Endothelial cell of umbilical vein (primary cell): ENCODE results near the gene RTEL1. TPM values are rescaled to one million over a fixed set of nuclear protein-coding genes. Genes with fewer than 3 reads are reported as not detected.

Experiments
- BruUV-seq: library from RNA; stranded (reverse); fragments of 400-500 nt; replicated peaks from 2 replicates; lab custom pipeline; 2021; lab: Mats Ljungman, UMichigan
- CTCF ChIA-PET: fragments of 300-600, 350-600 bp; sonication (Branson Sonifier 250); formaldehyde crosslinking; loops from one replicate; lab custom pipeline; 2021; ENCODE audit warnings: antibody characterized with exemption, inconsistent platforms; lab: Charles Lee
- POLR2A ChIA-PET: fragments of 300-600, 350-600 bp; sonication (Branson Sonifier 250); formaldehyde crosslinking; loops from one replicate; lab custom pipeline; 2021; ENCODE audit warnings: antibody characterized with exemption, inconsistent platforms; lab: Charles Lee
- DNase-seq: peaks from one replicate; pipeline ENCODE4 v3.0.0-alpha.2; 2011; ENCODE audit warnings: low read depth, low spot score
- FAIRE-seq: peaks from 2 replicates; lab custom pipeline; 2011; peaks lifted over from hg19 to GRCh38; lab: Jason Lieb, UNC
- H2AFZ ChIP-seq: 2 replicates; pipeline ENCODE4 v1.6.0; 2012; ENCODE audit warnings: low read depth, low read length, control low read depth, inconsistent platforms
- H3K27ac ChIP-seq: 2 replicates; pipeline ENCODE4 v1.5.1; 2011; ENCODE audit warnings: low read depth, mild to moderate bottlenecking, control low read depth, low read length, moderate library complexity; ENCODE audit not compliant: insufficient read depth
- H3K27me3 ChIP-seq, 2 experiments: 2 replicates each; pipeline versions ENCODE4 v1.6.0 to v1.6.1; 2011; ENCODE audit warnings: low read length in 2 of 2, mixed read lengths in 1 of 2; ENCODE audit not compliant: control insufficient read depth in 2 of 2, insufficient read depth in 2 of 2
- H3K36me3 ChIP-seq, 2 experiments: 2 replicates in 1 of 2; 3 replicates in 1 of 2; pipeline ENCODE4 v1.5.1; 2011; ENCODE audit warnings: low read length in 2 of 2, mild to moderate bottlenecking in 1 of 2, moderate library complexity in 1 of 2; ENCODE audit not compliant: control insufficient read depth in 2 of 2, insufficient read depth in 2 of 2; ENCODE audit errors: extremely low read depth in 1 of 2
- H3K4me1 ChIP-seq: 3 replicates; pipeline ENCODE4 v1.5.1; 2011; ENCODE audit warnings: mild to moderate bottlenecking, low read length; ENCODE audit not compliant: control insufficient read depth, insufficient read depth; ENCODE audit errors: extremely low read depth
- H3K4me2 ChIP-seq: 2 replicates; pipeline ENCODE4 v1.6.1; 2011; ENCODE audit warnings: low read length, control low read depth, mixed read lengths; ENCODE audit not compliant: insufficient read depth
- H3K4me3 ChIP-seq, 3 experiments: fragments of 200-600 bp in 1 of 3; sonication (generic), shearing (Covaris generic) in 1 of 3; replicated peaks in 1 of 3; 2 replicates each; pipeline ENCODE4 v1.5.1; 2011 to 2016; ENCODE audit warnings: control low read depth in 3 of 3, low read length in 3 of 3, mild to moderate bottlenecking in 2 of 3, inconsistent platforms in 1 of 3, low read depth in 1 of 3, moderate library complexity in 1 of 3; ENCODE audit not compliant: insufficient read depth in 1 of 3
- H3K79me2 ChIP-seq: 2 replicates; pipeline ENCODE4 v1.6.0; 2012; ENCODE audit warnings: low read length, inconsistent platforms; ENCODE audit not compliant: control insufficient read depth, insufficient read depth
- H3K9ac ChIP-seq: replicated peaks from 2 replicates; pipeline ENCODE3; 2011; ENCODE audit warnings: low read length, control low read depth; ENCODE audit not compliant: insufficient read depth; ENCODE audit errors: extremely low read depth
- H3K9me1 ChIP-seq: replicated peaks from 3 replicates; pipeline ENCODE4 v1.6.0; 2011; ENCODE audit warnings: mild to moderate bottlenecking, low read length; ENCODE audit not compliant: control insufficient read depth, insufficient read depth; ENCODE audit errors: extremely low read depth
- H3K9me3 ChIP-seq: replicated peaks from 2 replicates; pipeline ENCODE4 v1.5.1; 2012; ENCODE audit warnings: low read length, inconsistent platforms; ENCODE audit not compliant: control insufficient read depth, insufficient read depth
- H4K20me1 ChIP-seq: replicated peaks from 2 replicates; pipeline ENCODE3; 2011; ENCODE audit warnings: mild to moderate bottlenecking, low read length; ENCODE audit not compliant: control insufficient read depth, insufficient read depth; ENCODE audit errors: extremely low read depth
- CTCF ChIP-seq, 2 donors: IDR thresholded peaks; 1 replicate in 1 of 2; 2 replicates in 1 of 2; pipeline ENCODE4 v1.5.1; 2011; ENCODE audit warnings: low read length in 2 of 2, mild to moderate bottlenecking in 2 of 2, moderate library complexity in 2 of 2, control low read depth in 1 of 2, inconsistent platforms in 1 of 2, low read depth in 1 of 2; ENCODE audit not compliant: insufficient read depth in 1 of 2; ENCODE audit errors: extremely low read depth in 1 of 2
- EZH2 ChIP-seq: IDR thresholded peaks from 2 replicates; pipeline ENCODE4 v1.6.1; 2012; ENCODE audit warnings: borderline replicate concordance, low read depth, mild to moderate bottlenecking, moderate library complexity, low read length, inconsistent platforms; ENCODE audit not compliant: severe bottlenecking
- FOS ChIP-seq: IDR thresholded peaks from 2 replicates; pipeline ENCODE4 v1.6.1; 2011; ENCODE audit warnings: mild to moderate bottlenecking, low read length, moderate library complexity, borderline replicate concordance; ENCODE audit not compliant: insufficient read depth
- GATA2 ChIP-seq: IDR thresholded peaks from 2 replicates; pipeline ENCODE4 v1.7.0; 2011; ENCODE audit warnings: low read depth, mild to moderate bottlenecking, moderate library complexity, mixed read lengths, low read length; ENCODE audit not compliant: insufficient read length, insufficient read depth
- JUN ChIP-seq: IDR thresholded peaks from 2 replicates; pipeline ENCODE4 v1.6.1; 2011; ENCODE audit warnings: borderline replicate concordance, low read depth; ENCODE audit not compliant: insufficient read length, insufficient read depth
- MAX ChIP-seq: IDR thresholded peaks from 2 replicates; pipeline ENCODE4 v1.6.1; 2011; ENCODE audit not compliant: insufficient read depth, insufficient read length
- MYC ChIP-seq: IDR thresholded peaks from one replicate; pipeline ENCODE4 v1.6.1; 2011; ENCODE audit warnings: mild to moderate bottlenecking, low read depth, low read length
- POLR2A ChIP-seq: IDR thresholded peaks from 2 replicates; pipeline ENCODE4 v1.6.1; 2012; ENCODE audit warnings: low read depth, mild to moderate bottlenecking, control low read depth, low read length
- POLR2AphosphoS5 ChIP-seq: IDR thresholded peaks from 2 replicates; pipeline ENCODE4 v1.6.1; 2012; ENCODE audit warnings: low read depth, mild to moderate bottlenecking, control low read depth, low read length, moderate library complexity; ENCODE audit not compliant: insufficient read depth
- dilution Hi-C: fragments of 300-500 bp; cut with MboI; formaldehyde crosslinking; loops from one replicate; pipeline ENCODE4 v1.15.0; 2019; ENCODE audit warnings: low sequenced_read_pairs; ENCODE audit not compliant: extremely low pct_ligation_motif_present
- intact Hi-C: fragments of 100-400 bp; cut with micrococcal nuclease; formaldehyde crosslinking; loops from one replicate; pipeline ENCODE4 v1.10.0; 2022
- polyA plus RNA-seq, 4 experiments: library from polyadenylated mRNA; depleted of rRNA in 3 of 4; stranded (reverse) in 3 of 4; unstranded in 1 of 4; fragments of >200 nt; gene quantifications; 2 replicates each; pipeline versions ENCODE4 v1.2.1 to v1.2.3, GENCODE V29; 2011 to 2012; ENCODE audit warnings: missing spikeins in 1 of 4
- total RNA-seq: library from RNA; stranded (reverse); gene quantifications from 2 replicates; pipeline ENCODE4 v1.2.3, GENCODE V29; 2021

Gene RTEL1
- total and polyA plus RNA-seq, 2 donors (not counting 3 experiments of a cell fraction or from before 2014, with no cell fraction given), result 17.0 to 44.9 TPM

GRCh38 chr20:63707558-63708300, 49.6 kb downstream of the RTEL1 start, which contains the start of the genes ARFRP1 and ZGPAT:
Gene ARFRP1 (minus strand): TSS chr20:63707976. CDS start chr20:63707091, 885 bp downstream.
Gene ZGPAT (plus strand): TSS chr20:63708039. CDS start chr20:63708581, 542 bp downstream.
- H4K20me1 ChIP-seq, result no peaks in the 10 kb centered on the region
- dilution Hi-C loops, result no loop called here
- CTCF ChIA-PET, result interaction anchor here (0.6 to 2.8 kb wide), 18 partner anchors 10 to 266 kb away, joined by 3 to 19 read pairs (median 5); partner anchors contain the start of genes GMEB2, LIME1, RTEL1 and SLC2A4RG
- H3K9me3 ChIP-seq, result no peaks in the 10 kb centered on the region
- H3K79me2 ChIP-seq, result peaks cover 64% of the 10 kb centered on the region
- peak within 1 kb of the TSS; percentile 64 for H3K4me2 ChIP-seq
- H3K4me1 ChIP-seq, result peaks cover 14% of the 10 kb centered on the region
- H3K36me3 ChIP-seq, result peaks cover 13 to 28% of the 10 kb centered on the region in 2 experiments
- H3K27ac ChIP-seq, result peak within 1 kb of the TSS; percentile 29
- POLR2A ChIA-PET, result interaction anchor here (0.6 to 1.8 kb wide), 3 partner anchors 8 to 49 kb away, joined by 3 to 9 read pairs (median 8); partner anchors contain the start of gene RTEL1
- TF ChIP-seq FOS (no peak), POLR2A (peak; percentile 44), POLR2AphosphoS5 (peak; percentile 84), MAX (peak; percentile 3), MYC (no peak), GATA2 (no peak), EZH2 (no peak), CTCF (IDR thresholded peaks at IDR 0.05; ENCODE audit: extremely low read depth in 1 of 2, insufficient read depth in 1 of 2, low read depth in 1 of 2, low read length in 2 of 2) (no peak), JUN (no peak)
- peak; percentile 81 for DNase-seq
- no peaks in the 10 kb centered on the region for H3K9me1 ChIP-seq
- peak within 1 kb of the TSS; percentile 62 to 77 (median 70) for H3K4me3 ChIP-seq
- H3K9ac ChIP-seq, result peak within 1 kb of the TSS; percentile 73
- peak; percentile 82 for FAIRE-seq
- H3K27me3 ChIP-seq, result no peaks in the 10 kb centered on the region
- peak within 1 kb of the TSS; percentile 12 for H2AFZ ChIP-seq
- BruUV-seq, result no TSS peak
- intact Hi-C loops, result loop anchor here (1.0 to 5.0 kb wide), 5 partner anchors 33 to 250 kb away; partner anchors contain the start of genes GMEB2, RTEL1, TPD52L2 and UCKL1
